HEK293T (cell line): Measurements from ENCODE around the gene GALNT16.

Experiments used
- CTCF ChIA-PET: fragments of 350-600 bp; formaldehyde crosslinking; extraction: SDS; loops from one replicate; lab custom pipeline; 2021; ENCODE audit warnings: antibody characterized with exemption, inconsistent platforms; lab: Yijun Ruan, JAX
- POLR2A ChIA-PET: fragments of 350-600 bp; formaldehyde crosslinking; extraction: SDS; loops from one replicate; lab custom pipeline; 2020; ENCODE audit warnings: antibody characterized with exemption, inconsistent platforms; lab: Yijun Ruan, JAX
- DNase-seq: peaks from one replicate; pipeline ENCODE4 v3.0.0; 2012; ENCODE audit warnings: mixed read lengths; ENCODE audit errors: extremely low spot score
- ARNT ChIP-seq: fragments of 450-650 bp; IDR thresholded peaks from 2 replicates; pipeline ENCODE4 v1.6.1; 2017; ENCODE audit warnings: mild to moderate bottlenecking
- BHLHE40 ChIP-seq: fragments of 450-650 bp; IDR thresholded peaks from 2 replicates; pipeline ENCODE4 v1.6.1; 2016; ENCODE audit warnings: mild to moderate bottlenecking, moderate library complexity, borderline replicate concordance
- CTBP1 ChIP-seq: fragments of 450-650 bp; IDR thresholded peaks from 2 replicates; pipeline ENCODE4 v1.6.1; 2016; ENCODE audit warnings: borderline replicate concordance
- ELF4 ChIP-seq: fragments of 450-650 bp; IDR thresholded peaks from 2 replicates; pipeline ENCODE4 v1.6.1; 2017; ENCODE audit warnings: antibody characterized with exemption
- FOXA1 ChIP-seq: fragments of 450-650 bp; IDR thresholded peaks from 2 replicates; pipeline ENCODE4 v1.6.1; 2016; ENCODE audit warnings: mild to moderate bottlenecking
- FOXK2 ChIP-seq: fragments of 450-650 bp; IDR thresholded peaks from 2 replicates; pipeline ENCODE4 v1.6.1; 2016; ENCODE audit warnings: mild to moderate bottlenecking
- FOXM1 ChIP-seq: fragments of 450-650 bp; IDR thresholded peaks from 2 replicates; pipeline ENCODE4 v1.6.1; 2017; ENCODE audit warnings: mild to moderate bottlenecking, borderline replicate concordance
- HDGF ChIP-seq: fragments of 450-650 bp; IDR thresholded peaks from 2 replicates; pipeline ENCODE4 v1.6.1; 2017; ENCODE audit warnings: antibody characterized with exemption, borderline replicate concordance
- L3MBTL2 ChIP-seq: fragments of 450-650 bp; conservative IDR thresholded peaks from 2 replicates; pipeline ENCODE4 v1.6.1; 2016; ENCODE audit warnings: mild to moderate bottlenecking
- LEF1 ChIP-seq: fragments of 450-650 bp; IDR thresholded peaks from 2 replicates; pipeline ENCODE4 v1.6.1; 2017; ENCODE audit warnings: mild to moderate bottlenecking, borderline replicate concordance
- NFRKB ChIP-seq: fragments of 450-650 bp; IDR thresholded peaks from 2 replicates; pipeline ENCODE4 v1.6.1; 2016; ENCODE audit warnings: mild to moderate bottlenecking, moderate library complexity
- PKNOX1 ChIP-seq: fragments of 450-650 bp; IDR thresholded peaks from 2 replicates; pipeline ENCODE4 v1.6.1; 2016
- SP1 ChIP-seq: fragments of 450-650 bp; IDR thresholded peaks from 2 replicates; pipeline ENCODE4 v1.6.1; 2017
- SUZ12 ChIP-seq: fragments of 450-650 bp; IDR thresholded peaks from 2 replicates; pipeline ENCODE4 v1.6.1; 2016; ENCODE audit warnings: mild to moderate bottlenecking
- TARDBP ChIP-seq: fragments of 450-650 bp; IDR thresholded peaks from 2 replicates; pipeline ENCODE4 v1.6.1; 2016
- ZNF384 ChIP-seq: fragments of 450-650 bp; IDR thresholded peaks from 2 replicates; pipeline ENCODE4 v1.6.1; 2016

Gene GALNT16

GRCh38 chr14:69326611-69327010 lies 66.7 kb downstream of the GALNT16 start:
- TF ChIP-seq ELF4 (no peak), FOXK2 (no peak)
- CTCF ChIA-PET: no interaction called here
- POLR2A ChIA-PET: no interaction called here
- no peak for DNase-seq

- TF ChIP-seq TARDBP: no peak
- CTCF ChIA-PET: no interaction called here
- POLR2A ChIA-PET: no interaction called here
- DNase-seq: no peak
Observed at GRCh38 chr14:69327507-69327906, 67.5 kb downstream of the GALNT16 start.

GRCh38 chr14:69328317-69328716 lies 68.4 kb downstream of the GALNT16 start:
- no peak for DNase-seq
- ChIA-PET CTCF (no interaction called here), POLR2A (no interaction called here)
- TF ChIP-seq LEF1 (no peak), FOXA1 (no peak), FOXM1 (no peak), BHLHE40 (no peak), TARDBP (no peak), NFRKB (no peak)

- ChIA-PET CTCF (no interaction called here), POLR2A (no interaction called here)
- DNase-seq: no peak
- TF ChIP-seq HDGF: no peak
- no peak for TF ChIP-seq ZNF384
- TF ChIP-seq FOXK2: no peak
- no peak for TF ChIP-seq FOXM1
- no peak for TF ChIP-seq FOXA1
- no peak for TF ChIP-seq PKNOX1
- TF ChIP-seq NFRKB: no peak
- TF ChIP-seq ELF4: no peak
- TF ChIP-seq LEF1: no peak
- no peak for TF ChIP-seq L3MBTL2
- TF ChIP-seq CTBP1: no peak
- no peak for TF ChIP-seq BHLHE40
- no peak for TF ChIP-seq ARNT
- no peak for TF ChIP-seq SUZ12
- no peak for TF ChIP-seq SP1
- TF ChIP-seq TARDBP: no peak
Observed at GRCh38 chr14:69328765-69329164, 68.8 kb downstream of the GALNT16 start.

- DNase-seq: no peak
- no peak for TF ChIP-seq NFRKB
- TF ChIP-seq ELF4: no peak
- no peak for TF ChIP-seq FOXM1
- no peak for TF ChIP-seq FOXK2
- TF ChIP-seq ARNT: no peak
- TF ChIP-seq L3MBTL2: no peak
- TF ChIP-seq HDGF: no peak
- no peak for TF ChIP-seq SUZ12
- POLR2A ChIA-PET: interaction anchor here (1.0 kb wide), 1 partner anchor 10 kb away, joined by 3 read pairs; no protein-coding TSS in a partner anchor
- CTCF ChIA-PET: interaction anchor here (1.1 kb wide), 1 partner anchor 13 kb away, joined by 3 read pairs; no protein-coding TSS in a partner anchor
Observed at GRCh38 chr14:69331206-69331605, 71.2 kb downstream of the GALNT16 start.

GRCh38 chr14:69332782-69333395 lies 72.9 kb downstream of the GALNT16 start:
- CTCF ChIA-PET: interaction anchor here (0.8 kb wide), 1 partner anchor 14 kb away, joined by 3 read pairs; no protein-coding TSS in a partner anchor
- POLR2A ChIA-PET: no interaction called here
- no peak for DNase-seq
- no peak for TF ChIP-seq FOXM1
- no peak for TF ChIP-seq HDGF
- TF ChIP-seq BHLHE40: no peak
- no peak for TF ChIP-seq L3MBTL2
- no peak for TF ChIP-seq FOXA1
- no peak for TF ChIP-seq ELF4
- TF ChIP-seq NFRKB: no peak
- no peak for TF ChIP-seq LEF1
- TF ChIP-seq ARNT: no peak
- TF ChIP-seq PKNOX1: no peak
- TF ChIP-seq ZNF384: no peak
- no peak for TF ChIP-seq SP1
- TF ChIP-seq FOXK2: no peak
- no peak for TF ChIP-seq TARDBP
- TF ChIP-seq CTBP1: no peak
- no peak for TF ChIP-seq SUZ12

GRCh38 chr14:69333791-69334337 lies 73.9 kb downstream of the GALNT16 start:
- POLR2A ChIA-PET: no interaction called here
- CTCF ChIA-PET: interaction anchor here (2.0 kb wide), 1 partner anchor 13 kb away, joined by 6 read pairs; no protein-coding TSS in a partner anchor
- no peak for DNase-seq
- TF ChIP-seq L3MBTL2 (no peak), CTBP1 (no peak), FOXA1 (no peak), ZNF384 (no peak), FOXM1 (no peak)
